H9 (cell line): Measurements from ENCODE around the gene OR4A47. TPM values are rescaled to one million over a fixed set of nuclear protein-coding genes. Genes with fewer than 3 reads are reported as not detected.
"Not testable (repeated sequence)": the region's sequence is repeated elsewhere in the genome, so short reads cannot be mapped to it uniquely, and the experiment has no call there.

Experiments used
- DNase-seq: peaks from one replicate; pipeline ENCODE4 v3.0.0-alpha.2; 2017
- H2AFZ ChIP-seq: one replicate; pipeline ENCODE4 v1.6.1; 2013; ENCODE audit warnings: mild to moderate bottlenecking, low read length, control low read depth, moderate library complexity
- H2AK5ac ChIP-seq: 2 replicates; pipeline ENCODE4 v1.6.1; 2013; ENCODE audit warnings: low read length, control low read depth, mixed read lengths; ENCODE audit not compliant: insufficient read length
- H2BK120ac ChIP-seq: one replicate; pipeline ENCODE4 v1.6.1; 2013; ENCODE audit warnings: low read depth, mild to moderate bottlenecking, low read length, control low read depth, inconsistent platforms; ENCODE audit not compliant: poor library complexity, severe bottlenecking
- H2BK12ac ChIP-seq: 2 replicates; pipeline ENCODE4 v1.6.1; 2013; ENCODE audit warnings: low read length, control low read depth, mixed read lengths, low read depth; ENCODE audit not compliant: insufficient read length
- H2BK15ac ChIP-seq: 2 replicates; pipeline ENCODE4 v1.6.1; 2013; ENCODE audit warnings: low read depth, low read length, control low read depth
- H2BK20ac ChIP-seq: one replicate; pipeline ENCODE4 v1.6.1; 2013; ENCODE audit warnings: low read depth, mild to moderate bottlenecking, low read length, control low read depth, inconsistent platforms; ENCODE audit not compliant: poor library complexity, severe bottlenecking
- H2BK5ac ChIP-seq: 2 replicates; pipeline ENCODE4 v1.6.1; 2013; ENCODE audit warnings: low read length, control low read depth, mixed read lengths; ENCODE audit not compliant: insufficient read length
- H3K14ac ChIP-seq: 2 replicates; pipeline ENCODE4 v1.6.1; 2013; ENCODE audit warnings: low read length, control low read depth; ENCODE audit not compliant: insufficient read depth
- H3K18ac ChIP-seq: 2 replicates; pipeline ENCODE4 v1.6.1; 2013; ENCODE audit warnings: low read depth, mild to moderate bottlenecking, mixed read lengths, low read length, control low read depth; ENCODE audit not compliant: insufficient read length
- H3K23ac ChIP-seq: 2 replicates; pipeline ENCODE4 v1.6.1; 2013; ENCODE audit warnings: low read length, control low read depth, mixed read lengths, low read depth; ENCODE audit not compliant: insufficient read length
- H3K23me2 ChIP-seq: 2 replicates; pipeline ENCODE4 v1.6.1; 2013; ENCODE audit warnings: low read depth, mild to moderate bottlenecking, mixed read lengths, low read length, control low read depth; ENCODE audit not compliant: insufficient read length, poor library complexity, severe bottlenecking
- H3K27ac ChIP-seq: 2 replicates; pipeline ENCODE4 v1.5.1; 2013; ENCODE audit warnings: low read length, control low read depth, mixed read lengths, low read depth; ENCODE audit not compliant: insufficient read length
- H3K27me3 ChIP-seq: 2 replicates; pipeline ENCODE4 v1.6.1; 2013; ENCODE audit warnings: low read length, control low read depth, inconsistent platforms; ENCODE audit not compliant: insufficient read depth
- H3K4ac ChIP-seq: 2 replicates; pipeline ENCODE4 v1.6.1; 2013; ENCODE audit warnings: low read depth, mild to moderate bottlenecking, control low read depth, inconsistent platforms, low read length, moderate library complexity
- H3K4me1 ChIP-seq: 2 replicates; pipeline ENCODE4 v1.6.1; 2013; ENCODE audit warnings: low read length, control low read depth, inconsistent platforms; ENCODE audit not compliant: insufficient read depth
- H3K4me2 ChIP-seq: 2 replicates; pipeline ENCODE4 v1.6.1; 2013; ENCODE audit warnings: low read length, control low read depth, mixed read lengths; ENCODE audit not compliant: insufficient read length, insufficient read depth
- H3K56ac ChIP-seq: 2 replicates; pipeline ENCODE4 v1.6.1; 2013; ENCODE audit warnings: low read depth, mild to moderate bottlenecking, mixed read lengths, low read length, control low read depth; ENCODE audit not compliant: insufficient read length
- H3K79me1 ChIP-seq: 2 replicates; pipeline ENCODE4 v1.6.1; 2013; ENCODE audit warnings: low read depth, mild to moderate bottlenecking, moderate library complexity, low read length, control low read depth, inconsistent platforms; ENCODE audit not compliant: insufficient read depth, poor library complexity, severe bottlenecking
- H3K79me2 ChIP-seq: 2 replicates; pipeline ENCODE4 v1.6.1; 2013; ENCODE audit warnings: low read length, control low read depth, inconsistent platforms; ENCODE audit not compliant: insufficient read depth
- H3K9ac ChIP-seq: 2 replicates; pipeline ENCODE4 v1.6.1; 2013; ENCODE audit warnings: low read length, control low read depth, mixed read lengths; ENCODE audit not compliant: insufficient read length; ENCODE audit errors: extremely low read depth
- H3K9me3 ChIP-seq: one replicate; pipeline ENCODE4 v1.6.1; 2013; ENCODE audit warnings: low read depth, low read length, inconsistent platforms; ENCODE audit not compliant: control insufficient read depth
- H3T11ph ChIP-seq: one replicate; pipeline ENCODE4 v1.6.1; 2013; ENCODE audit warnings: mild to moderate bottlenecking, low read length, control low read depth, inconsistent platforms
- H4K20me1 ChIP-seq: one replicate; pipeline ENCODE4 v1.6.1; 2013; ENCODE audit not compliant: control insufficient read depth, insufficient read length, insufficient read depth
- H4K5ac ChIP-seq: 2 replicates; pipeline ENCODE4 v1.6.1; 2013; ENCODE audit warnings: low read depth, mild to moderate bottlenecking, mixed read lengths, low read length, control low read depth; ENCODE audit not compliant: insufficient read length
- H4K8ac ChIP-seq: replicated peaks from 2 replicates; pipeline ENCODE4 v1.6.1; 2013; ENCODE audit warnings: low read length, control low read depth, mixed read lengths, low read depth; ENCODE audit not compliant: insufficient read length
- H4K91ac ChIP-seq: 2 replicates; pipeline ENCODE4 v1.6.1; 2013; ENCODE audit warnings: low read depth, mild to moderate bottlenecking, moderate library complexity, mixed read lengths, low read length, control low read depth; ENCODE audit not compliant: insufficient read length
- H3K27ac Mint-ChIP-seq, 3 experiments: 2 replicates in 2 of 3; 3 replicates in 1 of 3; pipeline ENCODE4 v1.8.0; 2020 to 2021; ENCODE audit warnings: mixed read lengths in 3 of 3, mild to moderate bottlenecking in 1 of 3, moderate library complexity in 1 of 3
- H3K27me3 Mint-ChIP-seq: 2 replicates; pipeline ENCODE4 v1.8.0; 2021; ENCODE audit warnings: low read depth, mild to moderate bottlenecking, moderate library complexity, mixed read lengths
- H3K36me3 Mint-ChIP-seq, 3 experiments: 2 replicates in 2 of 3; 3 replicates in 1 of 3; pipeline ENCODE4 v1.8.0; 2020 to 2021; ENCODE audit warnings: low read depth in 3 of 3, mixed read lengths in 3 of 3; ENCODE audit not compliant: insufficient read depth in 1 of 3
- H3K4me1 Mint-ChIP-seq, 2 experiments: 2 replicates each; pipeline ENCODE4 v1.8.0; 2020; ENCODE audit warnings: mixed read lengths in 2 of 2
- H3K4me3 Mint-ChIP-seq, 2 experiments: 2 replicates in 1 of 2; 3 replicates in 1 of 2; pipeline ENCODE4 v1.8.0; 2020 to 2021; ENCODE audit warnings: mild to moderate bottlenecking in 2 of 2, mixed read lengths in 2 of 2, moderate library complexity in 1 of 2
- H3K9me3 Mint-ChIP-seq, 2 experiments: 2 replicates in 1 of 2; 3 replicates in 1 of 2; pipeline ENCODE4 v1.8.0; 2020; ENCODE audit warnings: mild to moderate bottlenecking in 2 of 2, mixed read lengths in 2 of 2, moderate library complexity in 1 of 2
- WGBS: extraction: QIAGEN DNeasy Blood & Tissue Kit; methylation state at CpG from one replicate; pipeline ENCODE4 v1.1.7; 2013; ENCODE audit warnings: missing lambda C conversion rate, low lambda C conversion rate, mixed read lengths; ENCODE audit not compliant: insufficient read length; ENCODE audit errors: extremely low coverage; 5-methylcytosine and 5-hydroxymethylcytosine counted together
- long read RNA-seq: library from polyadenylated mRNA; unstranded; transcript quantifications from one replicate; pipeline ENCODE4 v2.0.0, GENCODE V29; 2020
- total RNA-seq: library from RNA; stranded (reverse); gene quantifications from 2 replicates; pipeline ENCODE4 v1.2.1, GENCODE V29; 2021

Gene OR4A47, protein sequence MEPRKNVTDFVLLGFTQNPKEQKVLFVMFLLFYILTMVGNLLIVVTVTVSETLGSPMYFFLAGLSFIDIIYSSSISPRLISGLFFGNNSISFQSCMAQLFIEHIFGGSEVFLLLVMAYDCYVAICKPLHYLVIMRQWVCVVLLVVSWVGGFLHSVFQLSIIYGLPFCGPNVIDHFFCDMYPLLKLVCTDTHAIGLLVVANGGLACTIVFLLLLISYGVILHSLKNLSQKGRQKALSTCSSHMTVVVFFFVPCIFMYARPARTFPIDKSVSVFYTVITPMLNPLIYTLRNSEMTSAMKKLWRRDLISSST
- total RNA-seq: not detected in 2 replicates
- long read RNA-seq: 0 reads

DNA sequence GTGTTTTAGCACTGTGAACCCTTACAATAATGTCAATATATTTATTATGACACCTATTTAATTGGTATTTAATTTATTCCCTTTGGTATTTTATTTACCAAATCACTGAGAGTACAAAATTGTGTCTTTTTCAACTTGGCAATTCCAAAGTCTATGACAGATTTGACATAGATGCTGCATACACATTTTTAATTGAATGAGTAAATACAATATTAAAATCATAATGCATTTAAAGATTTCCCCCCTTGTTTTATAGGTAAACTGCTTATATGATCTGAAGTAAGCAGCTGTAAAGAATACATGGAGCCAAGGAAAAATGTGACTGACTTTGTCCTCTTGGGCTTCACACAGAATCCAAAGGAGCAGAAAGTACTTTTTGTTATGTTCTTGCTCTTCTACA is at the start of gene OR4A47:
Gene OR4A47 (plus strand): TSS at position 301 of the 400 bp plus-strand sequence. CDS start 0 bp downstream, at position 301.
- not testable (repeated sequence) for H3K4ac ChIP-seq, H4K20me1 ChIP-seq, H3K14ac ChIP-seq, H3K4me2 ChIP-seq, H3K79me2 ChIP-seq, H3K23me2 ChIP-seq, H3K27me3 ChIP-seq, H2BK5ac ChIP-seq, H4K91ac ChIP-seq, H3K27ac Mint-ChIP-seq, H3T11ph ChIP-seq, H4K8ac ChIP-seq, H2BK12ac ChIP-seq, H3K27ac ChIP-seq, H3K4me1 ChIP-seq, H4K5ac ChIP-seq, H2BK15ac ChIP-seq, H3K79me1 ChIP-seq, H2AFZ ChIP-seq, H3K56ac ChIP-seq, H3K27me3 Mint-ChIP-seq, H3K9ac ChIP-seq, H3K4me3 Mint-ChIP-seq, DNase-seq, H3K23ac ChIP-seq, H2AK5ac ChIP-seq, H3K4me1 Mint-ChIP-seq, H2BK120ac ChIP-seq, H3K18ac ChIP-seq, H2BK20ac ChIP-seq
- H3K9me3 ChIP-seq: peaks cover 34% of the 10 kb centered on the region
- Mint-ChIP-seq H3K36me3 (peaks cover 0 to 12% (median 2%) of the 10 kb centered on the region in 3 experiments; a peak in 5 of 7 replicates), H3K9me3 (peaks cover 79 to 86% of the 10 kb centered on the region in 2 experiments)

DNA sequence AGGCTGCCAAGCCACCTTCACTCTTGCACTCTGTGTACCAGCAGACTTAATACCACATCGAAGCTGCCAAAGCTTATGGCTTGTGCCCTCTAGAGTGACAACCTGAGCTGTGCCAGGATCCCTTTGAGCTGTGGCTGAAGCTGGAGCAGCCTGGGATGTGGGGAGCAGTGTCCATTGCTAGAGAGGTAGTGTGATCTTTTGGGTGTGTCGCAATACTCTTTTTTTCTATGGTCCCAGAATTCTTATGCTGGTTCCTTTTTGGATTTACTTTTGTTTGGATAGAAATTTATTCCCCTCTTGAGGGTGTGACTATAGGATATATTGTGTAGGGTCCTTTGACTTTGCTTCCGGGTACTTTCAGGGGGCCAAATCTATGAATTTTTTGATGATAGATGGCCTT is 32.7 kb upstream of the OR4A47 start:
- not testable (repeated sequence) for H3K23me2 ChIP-seq, H3K4me2 ChIP-seq, H3K27me3 Mint-ChIP-seq

More for the DNA sequence above, 32.7 kb upstream of the OR4A47 start:
- H3K27ac Mint-ChIP-seq, H4K8ac ChIP-seq, H2BK120ac ChIP-seq, H3K4me1 ChIP-seq, H4K5ac ChIP-seq, H2BK12ac ChIP-seq, H4K91ac ChIP-seq, H3K27me3 ChIP-seq, H3K79me1 ChIP-seq, H3K9ac ChIP-seq, H2AK5ac ChIP-seq, H3K56ac ChIP-seq, H2BK15ac ChIP-seq, H3K4me3 Mint-ChIP-seq, H3K18ac ChIP-seq, H3K79me2 ChIP-seq, H3K27ac ChIP-seq, H3K4ac ChIP-seq, H4K20me1 ChIP-seq, H2BK5ac ChIP-seq, H3K4me1 Mint-ChIP-seq, H2AFZ ChIP-seq, H3K23ac ChIP-seq, H3K14ac ChIP-seq, DNase-seq, H2BK20ac ChIP-seq, H3T11ph ChIP-seq: not testable (repeated sequence)
- Mint-ChIP-seq H3K36me3 (peaks cover 0 to 22% (median 17%) of the 10 kb centered on the region in 3 experiments; a peak in 5 of 7 replicates), H3K9me3 (peaks cover 92 to 95% of the 10 kb centered on the region in 2 experiments)
- peaks cover 49% of the 10 kb centered on the region for H3K9me3 ChIP-seq
- no CpG with 5 or more reads among the region's 3 CpGs for WGBS
